Natural killer cell (primary cell): Measurements from ENCODE around the gene NPTXR. TPM values are rescaled to one million over a fixed set of nuclear protein-coding genes. Genes with fewer than 3 reads are reported as not detected.

ENCODE experiments used
- ATAC-seq, 3 donors: fragments of 150-1000 bp in 2 of 3; fragments of 200-7000 bp in 1 of 3; cut with Tn5 transposase; 1 replicate in 1 of 3; 2 replicates in 2 of 3; pipeline ENCODE4 v1.10.0; 2021; ENCODE audit warnings: mild to moderate bottlenecking in 2 of 3, moderate library complexity in 2 of 3
- DNase-seq, 2 donors: peaks; one replicate each; pipeline versions ENCODE4 v3.0.0 to v3.0.0-alpha.2; 2013 to 2021; ENCODE audit warnings: mixed read lengths in 1 of 2
- H3K27ac ChIP-seq: one replicate; pipeline ENCODE4 v1.5.1; 2013; ENCODE audit warnings: mild to moderate bottlenecking, low read length
- H3K27me3 ChIP-seq: one replicate; pipeline ENCODE4 v1.6.1; 2013; ENCODE audit warnings: low read length; ENCODE audit not compliant: control insufficient read depth, insufficient read depth
- H3K36me3 ChIP-seq: one replicate; pipeline ENCODE4 v1.6.1; 2013; ENCODE audit warnings: low read length; ENCODE audit not compliant: control insufficient read depth, insufficient read depth
- H3K4me1 ChIP-seq: one replicate; pipeline ENCODE4 v1.6.1; 2013; ENCODE audit warnings: low read length; ENCODE audit not compliant: control insufficient read depth, insufficient read depth
- H3K4me3 ChIP-seq: one replicate; pipeline ENCODE4 v1.5.1; 2013; ENCODE audit warnings: low read length
- H3K9me3 ChIP-seq: one replicate; pipeline ENCODE4 v1.6.1; 2013; ENCODE audit warnings: low read length; ENCODE audit not compliant: control insufficient read depth, insufficient read depth
- H3K27ac Mint-ChIP-seq, 2 donors: one replicate each; pipeline ENCODE4 v1.8.0; 2022; ENCODE audit warnings: mild to moderate bottlenecking in 2 of 2, mixed read lengths in 2 of 2, moderate library complexity in 1 of 2
- H3K27me3 Mint-ChIP-seq, 2 donors: one replicate each; pipeline ENCODE4 v1.8.0; 2022; ENCODE audit warnings: low read depth in 2 of 2, mixed read lengths in 2 of 2
- H3K36me3 Mint-ChIP-seq: one replicate; pipeline ENCODE4 v1.8.0; 2022; ENCODE audit warnings: mixed read lengths
- H3K4me1 Mint-ChIP-seq, 2 donors: one replicate each; pipeline ENCODE4 v1.8.0; 2022; ENCODE audit warnings: mixed read lengths in 2 of 2
- H3K4me3 Mint-ChIP-seq: one replicate; pipeline ENCODE4 v1.8.0; 2022; ENCODE audit warnings: mild to moderate bottlenecking, moderate library complexity, mixed read lengths
- H3K9me3 Mint-ChIP-seq, 2 donors: one replicate each; pipeline ENCODE4 v1.8.0; 2022; ENCODE audit warnings: mixed read lengths in 2 of 2
- CTCF ChIP-seq: fragments of 200-600 bp; IDR thresholded peaks from one replicate; pipeline ENCODE4 v1.8.0; 2022; ENCODE audit warnings: antibody characterized with exemption
- WGBS: methylation state at CpG from one replicate; pipeline ENCODE4 v1.1.7; 2013; ENCODE audit warnings: missing lambda C conversion rate; ENCODE audit not compliant: insufficient coverage; 5-methylcytosine and 5-hydroxymethylcytosine counted together
- intact Hi-C: fragments of 100-400 bp; cut with micrococcal nuclease; formaldehyde crosslinking; loops from one replicate; pipeline ENCODE4 v1.14.2; 2022
- total RNA-seq, 4 donors: library from RNA; stranded (reverse); fragments of 120-200 nt in 1 of 4; gene quantifications; one replicate each; pipeline versions ENCODE4 v1.2.3 to v1.2.4, GENCODE V29; 2013 to 2022

NPTXR gene
- total RNA-seq, 3 donors from 2014 or later (not counting 1 experiment from before 2014, with no cell fraction given): 4.8 to 8.2 (median 6.1) TPM

DNA sequence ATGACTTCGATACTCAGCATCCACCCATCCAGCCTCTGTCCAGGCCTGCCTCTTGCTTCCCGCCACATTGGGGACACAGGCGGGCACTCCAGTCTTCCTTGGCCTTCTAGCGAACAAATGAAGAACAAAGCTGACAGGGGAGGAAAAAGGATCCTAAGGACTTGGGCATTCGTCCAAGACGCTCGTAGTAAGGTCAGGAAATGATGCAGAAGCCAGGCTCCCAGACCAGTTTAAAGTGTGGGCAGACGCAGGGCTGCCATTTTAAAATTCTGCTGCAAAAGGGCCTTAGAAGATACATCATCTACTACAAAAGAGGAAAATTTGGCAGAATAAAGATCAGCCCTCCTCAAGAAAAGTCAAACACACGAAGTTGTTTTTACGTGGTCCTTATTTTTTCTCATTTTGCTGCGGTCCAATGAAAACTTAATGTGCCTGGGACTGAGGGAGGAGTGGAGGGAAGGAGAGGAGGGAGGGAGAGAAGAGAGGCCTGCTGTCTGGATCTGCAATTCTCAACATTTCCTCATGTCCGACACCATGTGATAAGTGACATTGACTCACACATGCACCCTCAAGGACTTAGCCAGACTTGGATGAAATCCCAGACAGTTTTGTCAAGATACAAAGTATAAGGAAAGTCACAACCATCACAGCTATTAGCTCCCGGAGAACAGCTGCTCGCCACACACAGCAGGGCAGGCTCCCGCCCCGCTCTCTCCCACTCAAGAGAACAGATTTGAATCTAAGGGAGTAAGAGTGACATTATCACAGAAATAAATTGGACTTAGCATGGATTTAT, 55.6 kb downstream of the NPTXR start:
- WGBS: 92% methylated on average over 16 of the region's 16 CpGs
- no peaks in the 10 kb centered on the region for H3K36me3 Mint-ChIP-seq
- no peak for TF ChIP-seq CTCF
- Histone ChIP-seq H3K27me3 (no peaks in the 10 kb centered on the region), H3K9me3 (no peaks in the 10 kb centered on the region), H3K36me3 (peaks cover 2% of the 10 kb centered on the region), H3K4me1 (peaks cover 4% of the 10 kb centered on the region), H3K27ac (no peak overlapping the region), H3K4me3 (no peak overlapping the region)
- H3K27ac Mint-ChIP-seq: no peak overlapping the region
- DNase-seq (no peak), ATAC-seq (no peak)
- no peak overlapping the region for H3K4me3 Mint-ChIP-seq
- intact Hi-C loops: no loop called here
- H3K4me1 Mint-ChIP-seq: peaks cover 4 to 13% of the 10 kb centered on the region in 2 donors
- no peaks in the 10 kb centered on the region for H3K27me3 Mint-ChIP-seq
- H3K9me3 Mint-ChIP-seq: no peaks in the 10 kb centered on the region

- H3K27ac Mint-ChIP-seq: no peak overlapping the region
Observed at GRCh38 chr22:38786631-38787030, 57.2 kb downstream of the NPTXR start.

DNA sequence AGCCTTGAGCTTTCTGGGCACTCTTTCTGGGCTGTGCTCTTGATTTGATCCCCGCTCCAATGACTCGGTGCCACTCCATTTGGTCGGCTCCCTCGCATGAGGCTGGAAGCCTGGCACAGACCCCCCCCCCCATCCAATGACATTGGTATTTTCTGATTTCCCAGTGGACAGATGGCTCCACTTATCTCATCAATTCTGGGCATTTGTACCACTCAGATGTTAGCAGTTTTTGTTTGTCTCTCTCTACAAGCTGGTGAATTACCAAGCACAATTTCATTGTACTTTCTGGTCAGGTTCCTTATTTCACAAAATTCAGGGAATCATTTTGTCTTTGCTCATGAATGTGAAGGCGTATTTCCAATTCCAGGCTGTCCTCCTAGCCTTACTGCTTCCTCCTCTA, 59.0 kb downstream of the NPTXR start:
- Histone ChIP-seq H3K27me3 (no peaks in the 10 kb centered on the region), H3K4me1 (no peaks in the 10 kb centered on the region), H3K36me3 (peaks cover 2% of the 10 kb centered on the region), H3K4me3 (no peak overlapping the region), H3K9me3 (no peaks in the 10 kb centered on the region), H3K27ac (no peak overlapping the region)
- no peak for TF ChIP-seq CTCF
- Mint-ChIP-seq H3K27me3 (no peaks in the 10 kb centered on the region), H3K4me1 (peaks cover 0 to 16% of the 10 kb centered on the region in 2 donors), H3K9me3 (no peaks in the 10 kb centered on the region), H3K36me3 (no peaks in the 10 kb centered on the region), H3K4me3 (no peak overlapping the region), H3K27ac (no peak overlapping the region)
- ATAC-seq: no peak
- WGBS: over 99% methylated on average over 5 of the region's 5 CpGs
- DNase-seq: no peak
- intact Hi-C loops: no loop called here

More at GRCh38 chr22:38786631-38787030, 57.2 kb downstream of the NPTXR start:
- no peak overlapping the region for H3K27ac ChIP-seq
- peaks cover 2% of the 10 kb centered on the region for H3K36me3 ChIP-seq
- 87% methylated on average over 3 of the region's 3 CpGs for WGBS
- Mint-ChIP-seq H3K27me3 (no peaks in the 10 kb centered on the region), H3K36me3 (no peaks in the 10 kb centered on the region), H3K4me3 (no peak overlapping the region), H3K9me3 (no peaks in the 10 kb centered on the region), H3K4me1 (peaks cover 0 to 16% of the 10 kb centered on the region in 2 donors)
- no peaks in the 10 kb centered on the region for H3K4me1 ChIP-seq
- no peaks in the 10 kb centered on the region for H3K27me3 ChIP-seq
- no peak for TF ChIP-seq CTCF
- DNase-seq (no peak), ATAC-seq (no peak)
- intact Hi-C loops: no loop called here
- H3K4me3 ChIP-seq: no peak overlapping the region
- H3K9me3 ChIP-seq: no peaks in the 10 kb centered on the region

DNA sequence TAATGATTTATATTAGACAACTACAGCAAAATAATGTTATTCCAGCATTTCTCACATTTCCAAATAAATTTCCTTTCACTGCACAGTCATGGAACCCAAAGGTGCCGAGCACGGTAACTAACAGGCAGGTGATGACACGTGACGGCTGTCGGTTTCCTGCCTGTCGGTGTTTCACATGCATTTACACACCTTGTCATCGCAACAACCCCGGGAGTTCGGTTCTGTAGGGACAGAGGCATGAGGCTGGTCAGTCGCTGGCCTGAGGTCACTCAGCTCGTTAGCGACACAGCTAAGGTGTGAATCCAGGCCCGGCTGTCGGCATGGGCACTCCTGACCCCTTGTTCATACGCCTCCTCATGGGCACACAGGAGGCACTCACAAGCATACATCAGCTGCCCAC, 59.8 kb downstream of the NPTXR start:
- intact Hi-C loops: no loop called here
- Mint-ChIP-seq H3K4me3 (no peak overlapping the region), H3K27me3 (no peaks in the 10 kb centered on the region), H3K27ac (no peak overlapping the region), H3K9me3 (no peaks in the 10 kb centered on the region), H3K36me3 (no peaks in the 10 kb centered on the region), H3K4me1 (peaks cover 0 to 16% of the 10 kb centered on the region in 2 donors)
- no peak for DNase-seq
- WGBS: 93% methylated on average over 15 of the region's 15 CpGs
- H3K4me3 ChIP-seq: no peak overlapping the region
- no peak for TF ChIP-seq CTCF
- H3K4me1 ChIP-seq: no peaks in the 10 kb centered on the region
- peaks cover 2% of the 10 kb centered on the region for H3K36me3 ChIP-seq
- H3K9me3 ChIP-seq: no peaks in the 10 kb centered on the region
- ATAC-seq: no peak
- H3K27ac ChIP-seq: no peak overlapping the region
- no peaks in the 10 kb centered on the region for H3K27me3 ChIP-seq
